T-helper 22 cell (primary cell): ENCODE data around the gene JPH2.
"Not testable (repeated sequence)": the region's sequence is repeated elsewhere in the genome, so short reads cannot be mapped to it uniquely, and the experiment has no call there.

Experiments used
- DNase-seq: peaks from one replicate; pipeline ENCODE4 v3.0.0-alpha.2; 2020; ENCODE audit warnings: low read depth

JPH2 gene

DNA sequence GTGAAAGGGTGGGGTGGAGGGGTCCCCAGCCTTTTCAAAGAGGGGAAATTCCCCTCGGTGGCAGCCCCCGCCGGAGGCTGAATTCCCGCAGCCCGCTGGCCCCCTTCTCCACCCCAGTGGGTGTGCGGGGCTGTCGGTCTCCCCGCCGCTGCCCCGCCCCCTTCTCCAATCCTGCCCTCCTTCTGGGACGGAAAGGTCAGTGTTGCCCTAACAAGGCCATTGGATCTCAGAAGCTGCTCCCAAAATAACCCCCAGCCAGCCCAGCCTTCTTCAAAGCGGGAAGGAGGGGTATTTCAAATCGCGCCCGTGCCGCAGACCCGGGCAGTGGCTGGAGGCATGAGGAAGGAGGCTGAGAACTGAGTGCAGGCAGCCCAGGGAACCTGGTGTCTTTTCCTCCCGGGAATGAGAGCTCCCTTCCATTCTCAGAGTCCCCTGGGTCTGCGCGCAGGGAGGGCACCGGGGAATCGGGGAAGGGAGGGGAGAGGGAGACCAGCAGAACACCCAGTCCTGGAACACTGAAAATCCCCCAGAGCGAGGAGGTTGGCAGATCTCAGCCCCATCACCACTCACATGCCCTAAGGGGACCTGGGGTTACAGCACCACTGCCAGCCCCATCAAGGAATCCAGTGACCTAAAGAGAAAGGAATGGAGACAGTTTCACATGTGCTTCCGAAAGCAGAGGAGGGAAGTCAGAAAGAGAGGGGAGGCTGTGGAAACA lies at the start of gene JPH2:
Gene JPH2 (minus strand): TSS at position 135 of the 718 bp plus-strand sequence. CDS start 483 bp downstream, outside the sequence.
- no peak for DNase-seq

- no peak for DNase-seq
Observed at GRCh38 chr20:44235702-44236101, 48.7 kb upstream of the JPH2 start.

DNA sequence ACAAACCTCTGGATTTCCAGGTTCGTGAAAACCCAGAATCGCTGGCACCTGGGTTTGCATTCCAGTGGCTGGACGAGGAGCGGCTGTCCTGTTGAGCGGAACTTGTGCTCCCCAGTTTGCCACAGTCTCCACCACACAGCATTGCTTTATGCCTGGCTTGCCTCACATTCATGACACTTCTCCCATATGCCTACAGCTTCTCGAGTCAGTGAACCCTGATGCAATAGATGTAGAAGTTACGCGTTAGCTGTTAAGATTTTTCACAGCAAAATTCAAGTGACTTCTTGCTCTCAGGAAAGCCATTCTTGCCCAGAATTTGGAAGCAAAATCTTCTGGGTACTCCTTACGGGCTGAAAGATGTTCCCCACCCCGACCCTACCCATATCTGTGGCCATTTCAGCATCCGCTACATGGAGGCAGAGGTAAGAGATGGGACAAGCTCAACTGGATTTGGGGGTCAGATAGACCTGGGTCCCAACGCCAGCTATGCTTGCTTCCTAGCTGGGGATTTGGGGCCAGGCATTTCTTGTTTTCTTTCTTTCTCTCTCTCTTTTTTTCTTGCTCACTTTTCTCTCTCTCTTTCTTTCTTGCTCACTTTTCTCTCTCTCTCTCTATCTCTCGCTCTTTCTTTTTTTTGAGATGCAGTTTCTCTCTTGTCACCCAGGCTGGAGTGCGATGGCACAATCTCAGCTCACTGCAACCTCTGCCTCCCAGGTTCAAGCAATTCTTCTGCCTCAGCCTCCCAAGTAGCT lies 47.8 kb upstream of the JPH2 start:
- DNase-seq, result no peak

DNA sequence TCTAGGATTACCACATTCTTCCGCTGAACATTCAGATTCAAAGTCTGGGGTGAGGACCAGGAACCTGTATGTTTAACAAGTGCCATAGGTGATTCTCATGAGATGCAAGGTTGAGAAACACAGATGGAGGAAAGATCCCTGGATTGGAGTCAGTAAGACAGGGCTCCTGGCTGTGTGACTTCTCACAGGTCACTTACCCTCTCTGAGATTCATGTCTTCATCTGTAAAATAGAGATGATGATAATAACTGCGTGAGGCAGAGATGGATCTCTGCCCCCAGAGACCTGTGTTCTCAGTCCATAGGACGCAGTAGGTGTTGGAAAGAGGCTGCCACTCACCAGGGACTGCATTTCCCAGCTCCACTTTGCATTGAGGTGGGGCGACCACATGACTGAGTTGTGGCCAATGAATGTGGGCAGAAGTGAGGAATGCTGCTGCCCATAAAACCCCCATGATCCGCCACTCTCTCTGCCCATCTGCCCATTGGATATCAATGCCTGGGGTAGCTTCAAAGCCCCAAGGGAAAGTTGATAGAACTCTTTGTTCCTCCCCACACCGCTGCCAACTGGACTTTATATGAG lies 46.5 kb upstream of the JPH2 start:
- no peak for DNase-seq

GRCh38 chr20:44232469-44232856 lies 45.5 kb upstream of the JPH2 start:
- not testable (repeated sequence) for DNase-seq

GRCh38 chr20:44231713-44232468 lies 44.9 kb upstream of the JPH2 start:
- no peak for DNase-seq

- no peak for DNase-seq
Observed at GRCh38 chr20:44231193-44231592, 44.2 kb upstream of the JPH2 start.

DNA sequence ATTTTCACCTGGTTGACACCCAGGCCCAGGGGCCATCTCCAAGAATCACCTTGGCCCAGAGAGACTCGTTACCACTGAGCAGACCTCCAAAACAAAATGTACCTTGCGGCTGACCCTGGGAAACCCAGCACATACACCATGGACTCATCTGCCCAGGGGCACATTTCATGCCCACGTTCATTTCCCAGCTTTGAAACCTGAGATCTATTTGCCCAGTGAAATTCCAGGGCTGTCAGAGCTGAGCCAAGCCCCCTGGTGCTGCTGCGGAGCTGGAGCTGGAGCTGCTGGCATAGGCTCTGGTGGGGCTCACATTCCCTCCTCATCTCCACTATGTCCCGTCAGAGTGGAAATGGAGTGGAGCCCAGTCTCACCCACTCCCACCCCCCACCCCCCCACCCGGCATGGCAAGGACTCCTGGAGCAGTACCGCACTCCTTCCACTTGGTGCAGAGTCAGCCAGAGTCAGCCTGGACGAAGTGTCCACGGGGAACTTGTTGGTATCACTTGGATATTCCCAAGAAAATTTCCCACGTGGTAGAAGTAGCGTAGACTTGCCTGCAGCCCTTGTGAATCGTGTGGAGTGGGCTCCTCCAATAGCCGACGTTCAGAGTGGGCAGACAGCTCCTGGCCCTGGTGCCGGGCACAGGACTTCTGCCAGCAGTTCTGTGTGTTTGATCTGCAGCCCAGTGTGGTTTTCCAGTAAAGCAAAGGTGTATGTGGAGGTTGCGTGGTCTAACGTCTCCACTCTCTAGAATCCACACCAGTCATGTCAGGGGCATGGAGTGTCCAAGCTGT lies 41.7 kb upstream of the JPH2 start:
- no peak for DNase-seq

- DNase-seq, result no peak
Observed at GRCh38 chr20:44224637-44225036, 37.6 kb upstream of the JPH2 start.

DNA sequence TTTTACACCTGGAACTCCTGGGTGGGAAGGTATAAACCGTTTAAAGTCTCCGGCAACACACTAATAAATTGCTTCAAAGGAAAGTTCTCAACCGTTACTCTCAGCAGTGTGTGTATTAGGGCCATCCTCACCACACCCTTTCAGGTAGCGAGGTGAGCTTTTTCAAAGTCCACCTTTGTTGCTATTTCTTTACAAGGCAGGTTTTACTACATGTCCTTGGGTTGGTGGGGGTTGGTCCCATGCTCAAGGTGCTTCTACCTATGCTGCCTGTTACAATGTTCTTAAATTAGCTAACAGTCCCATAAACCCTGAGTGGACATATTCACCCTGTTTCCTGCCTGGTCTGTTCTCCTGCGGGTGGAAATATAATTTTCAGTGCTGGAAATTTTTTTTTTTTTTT lies 36.7 kb upstream of the JPH2 start:
- DNase-seq, result no peak

DNA sequence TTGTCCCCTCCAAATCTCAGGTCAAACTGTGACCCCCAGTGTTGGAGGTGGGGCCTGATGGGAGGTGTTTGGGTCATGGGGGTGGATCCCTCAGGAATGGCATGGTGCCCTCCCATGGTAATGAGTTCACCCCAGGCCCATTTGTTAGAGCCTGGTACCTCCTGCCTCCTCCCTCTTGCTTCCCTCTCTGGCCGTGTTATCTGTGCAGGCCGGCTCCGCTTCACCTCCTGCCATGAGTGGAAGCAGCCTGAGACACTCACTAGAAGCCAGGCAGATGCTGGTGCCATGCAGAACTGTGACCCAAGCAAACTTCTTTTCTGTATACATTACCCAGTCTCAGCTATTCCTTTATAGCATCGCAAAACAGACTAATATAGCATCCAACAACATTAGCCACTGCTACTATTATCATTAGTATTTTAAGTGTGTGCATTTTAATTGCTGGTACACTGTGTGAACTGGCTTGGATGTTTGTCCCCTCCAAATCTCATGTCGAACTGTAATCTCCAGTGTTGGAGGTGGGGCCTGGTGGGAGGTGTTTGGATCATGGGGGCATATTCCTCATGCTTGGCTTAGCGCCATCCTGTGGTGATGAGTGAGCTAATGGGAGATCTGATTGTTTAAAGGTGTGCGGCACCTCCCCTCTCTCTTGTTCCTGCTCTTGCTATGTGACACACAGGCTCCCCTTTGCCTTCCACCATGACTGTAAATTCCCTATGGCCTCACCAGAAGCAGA lies 35.8 kb upstream of the JPH2 start:
- no peak for DNase-seq

GRCh38 chr20:44222027-44222426 lies 35.0 kb upstream of the JPH2 start:
- DNase-seq, result no peak

DNA sequence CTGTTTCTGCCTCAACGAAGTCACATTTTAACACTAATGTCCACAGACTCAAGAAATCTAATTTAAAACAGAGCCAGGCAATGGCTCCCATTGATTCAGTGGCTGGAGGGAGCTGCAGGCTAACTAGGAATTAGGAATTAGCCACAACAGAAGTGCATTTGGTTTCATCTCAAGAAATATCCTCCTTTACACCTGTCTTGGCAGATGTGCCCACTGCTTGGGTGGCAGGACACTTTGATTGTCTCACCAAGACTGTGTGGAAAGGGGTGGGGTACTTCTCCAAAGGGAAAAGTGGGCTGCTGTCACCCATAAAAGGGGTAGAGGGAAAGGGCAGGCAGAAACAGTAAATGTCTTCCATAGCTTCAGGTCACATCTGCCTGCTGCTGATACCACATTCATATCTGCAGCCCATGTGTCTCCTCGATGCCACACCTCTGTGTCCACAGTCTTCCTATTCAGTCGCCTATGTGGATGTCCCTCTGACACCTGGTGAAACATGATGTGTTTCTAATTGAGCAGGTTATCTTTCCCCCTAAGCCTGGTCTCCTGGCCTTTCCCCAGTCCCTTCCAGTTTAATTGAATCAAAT lies 34.5 kb upstream of the JPH2 start:
- DNase-seq, result no peak

GRCh38 chr20:44219791-44220190 lies 32.8 kb upstream of the JPH2 start:
- DNase-seq, result no peak

GRCh38 chr20:44219170-44219730 lies 32.3 kb upstream of the JPH2 start:
- peak; percentile 13 for DNase-seq

DNA sequence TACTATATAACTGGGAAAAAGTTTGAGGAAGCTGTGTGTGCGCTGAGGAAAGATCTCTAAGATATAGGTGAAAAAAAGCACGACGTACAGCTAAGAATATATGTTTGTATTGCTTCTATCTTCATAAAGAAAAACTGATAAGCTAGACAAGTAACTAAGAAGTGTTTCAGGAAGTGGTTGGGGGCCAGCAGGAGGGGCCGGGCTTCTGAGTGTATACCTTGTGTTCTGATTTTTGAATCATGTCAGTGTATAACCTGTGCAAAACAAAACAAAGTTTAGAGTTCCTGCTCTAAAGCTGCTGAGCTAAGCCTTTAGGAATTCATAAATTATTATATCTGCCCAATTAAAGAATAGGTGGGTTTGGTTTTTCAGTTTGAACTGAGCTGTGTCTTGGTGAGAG lies 31.5 kb upstream of the JPH2 start:
- peak; percentile 49 for DNase-seq

DNA sequence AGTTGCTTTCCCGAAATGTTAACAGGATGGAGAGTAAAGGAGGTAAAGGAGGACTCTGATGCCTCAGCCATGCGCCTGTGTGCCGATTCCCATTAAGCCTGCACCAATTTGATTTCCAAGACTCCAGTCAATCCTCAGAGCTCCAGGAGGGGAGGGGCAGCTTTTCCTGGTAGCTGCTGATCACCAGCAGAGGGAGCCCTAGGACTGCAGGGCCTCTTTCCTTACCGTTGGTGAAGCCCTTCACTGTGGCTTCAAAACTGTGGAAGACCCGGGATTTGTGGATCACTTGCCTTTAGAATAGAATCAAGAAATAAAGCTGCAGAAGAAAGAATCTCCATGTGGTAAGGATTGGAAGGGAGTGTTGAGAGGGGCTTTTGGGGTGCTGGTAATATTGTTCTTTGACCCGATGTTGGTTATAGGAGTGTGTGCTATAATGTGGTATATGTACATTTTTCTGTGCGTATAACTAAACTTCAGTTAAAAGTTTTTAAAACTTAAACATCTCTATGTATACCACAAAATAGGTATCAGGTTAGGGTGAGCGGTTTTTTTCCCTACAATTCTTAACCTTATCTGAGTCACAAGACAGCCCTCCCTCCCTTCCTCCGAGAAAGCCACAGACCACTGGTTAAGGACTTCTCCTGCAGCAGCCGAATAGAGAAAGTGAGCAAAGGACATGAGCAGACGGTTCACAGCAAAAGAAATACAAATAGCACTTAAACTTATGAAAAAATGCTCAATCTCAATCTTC lies 30.5 kb upstream of the JPH2 start:
- DNase-seq, result peak; percentile 49

DNA sequence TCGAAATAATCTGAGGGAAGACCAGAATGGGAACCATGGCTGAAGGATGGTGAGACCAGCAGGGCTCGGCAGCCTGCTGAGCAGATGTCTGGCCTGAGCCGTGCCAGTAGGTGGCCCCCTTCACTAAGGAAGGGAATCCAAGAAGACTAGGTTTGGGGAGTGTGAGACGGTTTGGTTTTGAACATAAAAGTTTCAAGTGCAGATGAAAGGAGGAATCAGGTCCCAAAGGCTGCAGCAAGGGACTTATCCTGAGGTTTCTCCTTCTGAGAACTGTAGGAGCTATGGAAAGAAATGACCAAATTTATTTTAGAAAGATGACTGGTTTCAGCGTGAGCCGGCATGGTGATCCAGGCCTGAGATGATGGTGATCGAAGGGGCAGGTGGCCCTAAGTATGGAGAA lies 28.1 kb upstream of the JPH2 start:
- peak; percentile 40 for DNase-seq

- no peak for DNase-seq
Observed at GRCh38 chr20:44212792-44213191, 25.8 kb upstream of the JPH2 start.
